SU-DHL-6 (cell line): ENCODE measurements around the gene GMPPA.

Source experiments
- EZH2phosphoT487 ChIP-seq: fragments of 200-600 bp; sonication (generic), shearing (Covaris generic); conservative IDR thresholded peaks from 2 replicates; pipeline ENCODE4 v1.6.1; 2018; ENCODE audit warnings: mild to moderate bottlenecking, antibody characterized with exemption, low read length, moderate library complexity, mixed read lengths
- TF ChIP-seq, protein P1 (sequence below): fragments of 200-600 bp; sonication (generic); IDR thresholded peaks from one replicate; pipeline ENCODE4 v1.5.1; 2017; ENCODE audit warnings: antibody characterized with exemption, mild to moderate bottlenecking, low read length, moderate library complexity; ENCODE audit not compliant: insufficient read depth, poor library complexity, severe bottlenecking

DNA sequence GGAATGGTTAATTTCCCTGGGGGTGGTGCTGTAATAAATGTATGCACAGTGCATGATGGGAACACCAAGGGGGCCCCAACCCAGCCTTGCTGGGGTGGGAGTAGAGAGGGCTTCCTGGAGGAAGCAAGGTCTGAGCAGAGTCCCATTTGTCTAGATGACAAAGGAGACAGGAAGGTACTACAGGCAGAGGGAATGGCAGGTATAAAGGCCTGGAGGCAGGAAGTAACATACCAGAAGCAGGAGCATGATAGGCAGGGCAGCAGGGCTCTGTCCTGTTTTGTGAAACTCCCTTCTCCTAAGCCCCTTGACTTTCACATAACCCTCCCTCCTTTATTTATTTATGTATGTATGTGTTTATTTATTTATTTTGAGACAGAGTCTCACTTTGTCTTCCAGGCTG is 3.9 kb downstream of the GMPPA start:
- TF ChIP-seq, protein P1, sequence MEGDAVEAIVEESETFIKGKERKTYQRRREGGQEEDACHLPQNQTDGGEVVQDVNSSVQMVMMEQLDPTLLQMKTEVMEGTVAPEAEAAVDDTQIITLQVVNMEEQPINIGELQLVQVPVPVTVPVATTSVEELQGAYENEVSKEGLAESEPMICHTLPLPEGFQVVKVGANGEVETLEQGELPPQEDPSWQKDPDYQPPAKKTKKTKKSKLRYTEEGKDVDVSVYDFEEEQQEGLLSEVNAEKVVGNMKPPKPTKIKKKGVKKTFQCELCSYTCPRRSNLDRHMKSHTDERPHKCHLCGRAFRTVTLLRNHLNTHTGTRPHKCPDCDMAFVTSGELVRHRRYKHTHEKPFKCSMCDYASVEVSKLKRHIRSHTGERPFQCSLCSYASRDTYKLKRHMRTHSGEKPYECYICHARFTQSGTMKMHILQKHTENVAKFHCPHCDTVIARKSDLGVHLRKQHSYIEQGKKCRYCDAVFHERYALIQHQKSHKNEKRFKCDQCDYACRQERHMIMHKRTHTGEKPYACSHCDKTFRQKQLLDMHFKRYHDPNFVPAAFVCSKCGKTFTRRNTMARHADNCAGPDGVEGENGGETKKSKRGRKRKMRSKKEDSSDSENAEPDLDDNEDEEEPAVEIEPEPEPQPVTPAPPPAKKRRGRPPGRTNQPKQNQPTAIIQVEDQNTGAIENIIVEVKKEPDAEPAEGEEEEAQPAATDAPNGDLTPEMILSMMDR: no peak
- TF ChIP-seq EZH2phosphoT487: no peak
